HepG2 (cell line): ENCODE measurements around the gene DRAP1. TPM values are rescaled to one million over a fixed set of nuclear protein-coding genes. Genes with fewer than 3 reads are reported as not detected.

Experiments used
- ATF2 ChIP-seq: sonication (generic); formaldehyde crosslinking; IDR thresholded peaks from 2 replicates; pipeline ENCODE4 v1.4.0; 2020; ENCODE audit warnings: missing genetic modification reagents
- CENPT ChIP-seq: sonication (generic); formaldehyde crosslinking; IDR thresholded peaks from 2 replicates; pipeline ENCODE4 v1.8.0; 2022; ENCODE audit warnings: low read depth, mild to moderate bottlenecking, moderate library complexity, missing genetic modification reagents
- DDIT3 ChIP-seq: sonication (generic); formaldehyde crosslinking; IDR thresholded peaks from 2 replicates; pipeline ENCODE4 v1.4.0; 2020; ENCODE audit warnings: mild to moderate bottlenecking, missing genetic modification reagents
- FOXP4 ChIP-seq: sonication (generic); formaldehyde crosslinking; IDR thresholded peaks from 2 replicates; pipeline ENCODE4 v1.4.0; 2020; ENCODE audit warnings: missing genetic modification reagents
- HDAC2 ChIP-seq: sonication (generic); formaldehyde crosslinking; IDR thresholded peaks from 2 replicates; pipeline ENCODE4 v1.4.0; 2020; ENCODE audit warnings: missing genetic modification reagents
- HNRNPL ChIP-seq: fragments of 200-400 bp; formaldehyde crosslinking; IDR thresholded peaks from 2 replicates; pipeline ENCODE4 v1.6.1; 2017; ENCODE audit warnings: mild to moderate bottlenecking, low read depth, low read length
- IKZF1 ChIP-seq: fragments of 450-650 bp; IDR thresholded peaks from 2 replicates; pipeline ENCODE4 v1.7.1; 2016
- IRF9 ChIP-seq: sonication (generic); formaldehyde crosslinking; IDR thresholded peaks from 2 replicates; pipeline ENCODE4 v1.8.0; 2022; ENCODE audit warnings: missing genetic modification reagents, mild to moderate bottlenecking, borderline replicate concordance
- LCORL ChIP-seq, 2 experiments: fragments of 450-650 bp in 1 of 2; sonication (generic) in 1 of 2; formaldehyde crosslinking in 1 of 2; IDR thresholded peaks; 2 replicates each; pipeline versions ENCODE4 v1.5.0 to v1.6.1; 2017 to 2020; ENCODE audit warnings: antibody characterized with exemption in 1 of 2, missing genetic modification reagents in 1 of 2
- NR2C2 ChIP-seq: sonication (generic); formaldehyde crosslinking; IDR thresholded peaks from 2 replicates; pipeline ENCODE4 v1.4.0; 2020; ENCODE audit warnings: missing genetic modification reagents, mild to moderate bottlenecking, moderate library complexity, borderline replicate concordance
- RELA ChIP-seq: sonication (generic); formaldehyde crosslinking; IDR thresholded peaks from 2 replicates; pipeline ENCODE4 v1.4.0; 2020; ENCODE audit warnings: missing genetic modification reagents
- RXRA ChIP-seq: sonication (generic); formaldehyde crosslinking; IDR thresholded peaks from 2 replicates; pipeline ENCODE4 v1.5.1; 2020; ENCODE audit warnings: missing genetic modification reagents
- RXRB ChIP-seq: IDR thresholded peaks from 2 replicates; pipeline ENCODE4 v1.6.1; 2016; ENCODE audit warnings: borderline replicate concordance, missing genetic modification reagents, missing compliant biosample characterization
- SP5 ChIP-seq: IDR thresholded peaks from 2 replicates; pipeline ENCODE4 v1.6.1; 2016; ENCODE audit warnings: low read depth, borderline replicate concordance
- TCF12 ChIP-seq, 2 experiments: fragments of 450-650 bp in 1 of 2; sonication (generic) in 1 of 2; formaldehyde crosslinking in 1 of 2; IDR thresholded peaks; 2 replicates each; pipeline versions ENCODE4 v1.6.1 to v1.8.0; 2017 to 2022; ENCODE audit warnings: antibody characterized with exemption in 1 of 2, mild to moderate bottlenecking in 1 of 2, missing genetic modification reagents in 1 of 2, moderate library complexity in 1 of 2
- TEAD3 ChIP-seq: optimal IDR thresholded peaks from 2 replicates; pipeline ENCODE3; 2016; ENCODE audit warnings: borderline replicate concordance
- ZNF432 ChIP-seq: sonication (generic); formaldehyde crosslinking; IDR thresholded peaks from 2 replicates; pipeline ENCODE4 v1.5.0; 2020; ENCODE audit warnings: missing genetic modification reagents, mild to moderate bottlenecking, borderline replicate concordance
- ZNF512 ChIP-seq: sonication (generic); formaldehyde crosslinking; IDR thresholded peaks from 2 replicates; pipeline ENCODE4 v1.4.0; 2020; ENCODE audit warnings: mild to moderate bottlenecking, missing genetic modification reagents
- ZNF670 ChIP-seq: sonication (generic); formaldehyde crosslinking; IDR thresholded peaks from 2 replicates; pipeline ENCODE4 v1.8.0; 2022; ENCODE audit warnings: mild to moderate bottlenecking, missing genetic modification reagents, borderline replicate concordance
- ZNF720 ChIP-seq: sonication (generic); formaldehyde crosslinking; IDR thresholded peaks from 2 replicates; pipeline ENCODE4 v1.4.0; 2020; ENCODE audit warnings: missing genetic modification reagents
- polyA plus RNA-seq, 8 experiments: library from polyadenylated mRNA; depleted of rRNA in 3 of 8; stranded (reverse) in 7 of 8; unstranded in 1 of 8; fragments of >200 nt; fragmentation: Illumina TruSeq in 4 of 8; extraction: Trizol in 4 of 8; gene quantifications; 2 replicates each; pipeline versions ENCODE4 v1.2.1 to v1.2.3, GENCODE V29; 2011 to 2016; ENCODE audit warnings: low read depth in 4 of 8, missing spikeins in 1 of 8, mixed read lengths in 1 of 8; ENCODE audit not compliant: insufficient read depth in 1 of 8
- total RNA-seq, 5 experiments: library from RNA; depleted of rRNA; stranded (reverse); fragments of >200 nt; fragmentation: Illumina TruSeq; extraction: Trizol; gene quantifications; 2 replicates each; pipeline ENCODE4 v1.2.3, GENCODE V29; 2016; ENCODE audit warnings: low read depth in 1 of 5

The DRAP1 gene
- total and polyA plus RNA-seq, 2 of the 13 experiments (the other 11 are each of a cell fraction or from before 2014, with no cell fraction given): 46.8 to 52.3 TPM

GRCh38 chr11:65891219-65892136 is 27.7 kb upstream of the DRAP1 start (continued):
- TF ChIP-seq RELA (CRISPR knock-in tag) (no peak), ZNF432 (no peak), ZNF512 (CRISPR knock-in tag) (no peak), DDIT3 (CRISPR knock-in tag) (no peak), IKZF1 (no peak), LCORL (IDR thresholded peaks at IDR 0.05) (no peak), LCORL (CRISPR knock-in tag; IDR thresholded peaks at IDR 0.05) (no peak), ATF2 (CRISPR knock-in tag) (no peak), CENPT (peak; percentile 75; the same call in 1 of the 2 replicates), HNRNPL (0 out of 2 replicates have a peak, but pooled peaks have one; percentile 21), RXRB (CRISPR knock-in tag) (peak; percentile 50; the same call in 1 of the 2 replicates), RXRA (CRISPR knock-in tag) (no peak), TCF12 (IDR thresholded peaks at IDR 0.05) (no peak), TCF12 (CRISPR knock-in tag; IDR thresholded peaks at IDR 0.05) (no peak), ZNF720 (no peak), IRF9 (0 out of 2 replicates have a peak, but pooled peaks have one; percentile 21), FOXP4 (no peak; the same call in 1 of the 2 replicates), SP5 (CRISPR knock-in tag) (no peak), ZNF670 (CRISPR knock-in tag) (no peak), NR2C2 (peak; percentile 54), TEAD3 (CRISPR knock-in tag) (no peak), HDAC2 (CRISPR knock-in tag) (peak; percentile 45; the same call in 1 of the 2 replicates)
